Liver (tissue), 9 donors: ENCODE results near the gene RPL39L. TPM values are rescaled to one million over a fixed set of nuclear protein-coding genes. Genes with fewer than 3 reads are reported as not detected.

Experiments
- DNase-seq: peaks from one replicate; pipeline ENCODE4 v3.0.0-alpha.2; 2017; ENCODE audit warnings: low spot score
- H3K27ac ChIP-seq, 2 donors: one replicate each; pipeline ENCODE4 v1.7.0; 2013; ENCODE audit warnings: inconsistent platforms in 2 of 2, low read length in 2 of 2, control low read depth in 1 of 2, low read depth in 1 of 2, mild to moderate bottlenecking in 1 of 2
- H3K27me3 ChIP-seq, 4 donors: one replicate each; pipeline versions ENCODE4 v1.6.1 to v1.7.0; 2013; ENCODE audit warnings: low read length in 3 of 4, inconsistent platforms in 1 of 4, mild to moderate bottlenecking in 1 of 4, moderate library complexity in 1 of 4; ENCODE audit not compliant: control insufficient read depth in 4 of 4, insufficient read depth in 4 of 4
- H3K36me3 ChIP-seq, 4 donors: one replicate each; pipeline versions ENCODE4 v1.6.1 to v1.7.0; 2013; ENCODE audit warnings: low read length in 3 of 4, mild to moderate bottlenecking in 3 of 4, low read depth in 1 of 4, moderate library complexity in 1 of 4; ENCODE audit not compliant: control insufficient read depth in 4 of 4, insufficient read depth in 3 of 4
- H3K4me1 ChIP-seq, 4 donors: one replicate each; pipeline versions ENCODE4 v1.6.1 to v1.7.0; 2013; ENCODE audit warnings: low read length in 3 of 4, mild to moderate bottlenecking in 3 of 4, moderate library complexity in 1 of 4; ENCODE audit not compliant: control insufficient read depth in 4 of 4, insufficient read depth in 4 of 4
- H3K4me3 ChIP-seq, 3 donors: one replicate each; pipeline versions ENCODE4 v1.6.1 to v1.7.0; 2013; ENCODE audit warnings: low read length in 3 of 3, control low read depth in 1 of 3, low read depth in 1 of 3, mild to moderate bottlenecking in 1 of 3
- H3K9ac ChIP-seq, 2 donors: one replicate each; pipeline ENCODE4 v1.7.0; 2013; ENCODE audit warnings: low read length in 2 of 2, mild to moderate bottlenecking in 2 of 2, moderate library complexity in 2 of 2, control low read depth in 1 of 2, low read depth in 1 of 2
- H3K9me3 ChIP-seq, 4 donors: one replicate each; pipeline versions ENCODE4 v1.6.1 to v1.7.0; 2013; ENCODE audit warnings: low read length in 3 of 4; ENCODE audit not compliant: control insufficient read depth in 4 of 4
- EGR1 ChIP-seq, 2 donors: IDR thresholded peaks; 2 replicates each; pipeline ENCODE4 v1.6.1; 2016 to 2018; ENCODE audit warnings: antibody characterized with exemption in 2 of 2, low read depth in 2 of 2
- FOXA1 ChIP-seq: IDR thresholded peaks from 2 replicates; pipeline ENCODE4 v1.6.1; 2016; ENCODE audit warnings: antibody characterized with exemption
- FOXA2 ChIP-seq: IDR thresholded peaks from 2 replicates; pipeline ENCODE4 v1.6.1; 2016; ENCODE audit warnings: antibody characterized with exemption
- GABPA ChIP-seq, 2 donors: IDR thresholded peaks in 1 of 2; conservative IDR thresholded peaks in 1 of 2; 2 replicates each; pipeline ENCODE4 v1.6.1; 2016; ENCODE audit warnings: antibody characterized with exemption in 2 of 2, mild to moderate bottlenecking in 1 of 2, moderate library complexity in 1 of 2
- HNF4A ChIP-seq, 2 donors: conservative IDR thresholded peaks; 2 replicates each; pipeline ENCODE4 v1.6.1; 2016; ENCODE audit warnings: antibody characterized with exemption in 2 of 2, mild to moderate bottlenecking in 2 of 2
- HNF4G ChIP-seq: IDR thresholded peaks from 2 replicates; pipeline ENCODE4 v1.6.1; 2016; ENCODE audit warnings: antibody characterized with exemption
- JUND ChIP-seq, 2 donors: IDR thresholded peaks; 2 replicates each; pipeline ENCODE4 v1.6.1; 2016; ENCODE audit warnings: antibody characterized with exemption in 2 of 2
- NR2F2 ChIP-seq: IDR thresholded peaks from 2 replicates; pipeline ENCODE4 v1.6.1; 2016; ENCODE audit warnings: antibody characterized with exemption
- RXRA ChIP-seq, 2 donors: IDR thresholded peaks; 2 replicates each; pipeline ENCODE4 v1.6.1; 2017 to 2018; ENCODE audit warnings: antibody characterized with exemption in 2 of 2, mild to moderate bottlenecking in 1 of 2
- SP1 ChIP-seq: IDR thresholded peaks from 2 replicates; pipeline ENCODE4 v1.6.1; 2018; ENCODE audit warnings: antibody characterized with exemption, mild to moderate bottlenecking
- TAF1 ChIP-seq: conservative IDR thresholded peaks from 2 replicates; pipeline ENCODE4 v1.6.1; 2016; ENCODE audit warnings: antibody characterized with exemption, mild to moderate bottlenecking
- WGBS: extraction: QIAGEN DNeasy Blood & Tissue Kit; methylation state at CpG from one replicate; pipeline ENCODE4 v1.1.7; 2013; 5-methylcytosine and 5-hydroxymethylcytosine counted together
- polyA plus RNA-seq, 2 donors: library from polyadenylated mRNA; stranded (reverse) in 1 of 2; unstranded in 1 of 2; fragments of 200-250 nt in 1 of 2; fragments of >200 nt in 1 of 2; fragmentation: Nextera tagmentation in 1 of 2; extraction: Ambion mirVana in 1 of 2; gene quantifications; one replicate each; pipeline versions ENCODE4 v1.2.1 to v1.2.3, GENCODE V29; 2013 to 2015
- total RNA-seq, 2 donors: library from RNA; depleted of rRNA; stranded (reverse); fragments of >200 nt; gene quantifications; one replicate each; pipeline ENCODE4 v1.2.3, GENCODE V29; 2014
- TF ChIP-seq, protein P1 (sequence below): IDR thresholded peaks from 2 replicates; pipeline ENCODE4 v1.6.1; 2016; ENCODE audit warnings: antibody characterized with exemption
- TF ChIP-seq, protein P2 (sequence below): IDR thresholded peaks from 2 replicates; pipeline ENCODE4 v1.6.1; 2016; ENCODE audit warnings: antibody characterized with exemption
- TF ChIP-seq, protein P3 (sequence below): fragments of 150-350 bp; IDR thresholded peaks from 2 replicates; pipeline ENCODE4 v1.5.1; 2017; ENCODE audit warnings: improper control_type of control experiment, low read depth, low read length; ENCODE audit not compliant: missing input control
- TF ChIP-seq, protein P4 (sequence below): IDR thresholded peaks from 2 replicates; pipeline ENCODE4 v1.6.1; 2016; ENCODE audit warnings: antibody characterized with exemption, mild to moderate bottlenecking
- donor health status: healthy.
- donor health status: healthy.
- donor health status: healthy.
- donor health status: healthy.
- donor health status: healthy.

RPL39L gene
- total and polyA plus RNA-seq, 4 donors: 1.1 to 6.6 (median 4.2) TPM

DNA sequence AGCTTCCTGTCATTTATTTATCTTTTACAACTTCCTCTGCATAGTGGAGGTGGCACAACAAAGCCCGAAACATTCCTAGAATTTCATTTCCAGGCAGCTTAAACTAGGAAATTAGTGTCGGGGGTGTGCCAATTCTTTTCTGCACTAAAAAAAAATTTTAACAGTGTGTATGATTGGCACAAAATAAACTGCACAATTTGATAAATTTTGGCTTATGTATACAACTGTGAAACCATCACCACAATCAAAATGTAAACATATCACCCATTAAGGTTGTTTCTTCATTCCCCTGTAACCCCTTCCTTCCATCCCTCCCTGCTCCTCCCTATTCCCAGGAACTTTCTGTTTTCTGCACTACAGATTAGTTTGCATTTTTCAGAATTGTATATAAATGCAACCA lies 54.7 kb downstream of the RPL39L start (continued):
- TF ChIP-seq, protein P1, sequence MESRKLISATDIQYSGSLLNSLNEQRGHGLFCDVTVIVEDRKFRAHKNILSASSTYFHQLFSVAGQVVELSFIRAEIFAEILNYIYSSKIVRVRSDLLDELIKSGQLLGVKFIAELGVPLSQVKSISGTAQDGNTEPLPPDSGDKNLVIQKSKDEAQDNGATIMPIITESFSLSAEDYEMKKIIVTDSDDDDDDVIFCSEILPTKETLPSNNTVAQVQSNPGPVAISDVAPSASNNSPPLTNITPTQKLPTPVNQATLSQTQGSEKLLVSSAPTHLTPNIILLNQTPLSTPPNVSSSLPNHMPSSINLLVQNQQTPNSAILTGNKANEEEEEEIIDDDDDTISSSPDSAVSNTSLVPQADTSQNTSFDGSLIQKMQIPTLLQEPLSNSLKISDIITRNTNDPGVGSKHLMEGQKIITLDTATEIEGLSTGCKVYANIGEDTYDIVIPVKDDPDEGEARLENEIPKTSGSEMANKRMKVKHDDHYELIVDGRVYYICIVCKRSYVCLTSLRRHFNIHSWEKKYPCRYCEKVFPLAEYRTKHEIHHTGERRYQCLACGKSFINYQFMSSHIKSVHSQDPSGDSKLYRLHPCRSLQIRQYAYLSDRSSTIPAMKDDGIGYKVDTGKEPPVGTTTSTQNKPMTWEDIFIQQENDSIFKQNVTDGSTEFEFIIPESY: no peak
- TF ChIP-seq, protein P2, sequence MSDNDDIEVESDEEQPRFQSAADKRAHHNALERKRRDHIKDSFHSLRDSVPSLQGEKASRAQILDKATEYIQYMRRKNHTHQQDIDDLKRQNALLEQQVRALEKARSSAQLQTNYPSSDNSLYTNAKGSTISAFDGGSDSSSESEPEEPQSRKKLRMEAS: no peak

DNA sequence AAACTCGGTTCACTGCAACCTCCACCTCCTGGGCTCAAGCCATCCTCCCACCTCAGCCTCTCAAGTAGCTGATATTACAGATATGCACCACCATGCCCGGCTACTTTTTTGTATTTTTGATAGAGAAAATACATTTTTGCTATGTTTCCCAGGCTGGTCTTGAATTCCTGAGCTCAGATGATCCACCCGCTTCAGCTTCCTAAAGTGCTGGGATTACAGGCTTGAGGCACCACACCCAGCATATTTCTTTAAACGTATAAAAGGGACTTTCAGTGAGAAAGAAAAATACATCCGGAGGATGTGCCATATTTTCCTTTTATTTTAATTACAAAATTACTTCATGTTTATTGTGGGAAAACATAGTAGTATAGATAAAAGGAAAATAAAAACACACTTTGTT lies 55.2 kb downstream of the RPL39L start:
- TF ChIP-seq, protein P3, sequence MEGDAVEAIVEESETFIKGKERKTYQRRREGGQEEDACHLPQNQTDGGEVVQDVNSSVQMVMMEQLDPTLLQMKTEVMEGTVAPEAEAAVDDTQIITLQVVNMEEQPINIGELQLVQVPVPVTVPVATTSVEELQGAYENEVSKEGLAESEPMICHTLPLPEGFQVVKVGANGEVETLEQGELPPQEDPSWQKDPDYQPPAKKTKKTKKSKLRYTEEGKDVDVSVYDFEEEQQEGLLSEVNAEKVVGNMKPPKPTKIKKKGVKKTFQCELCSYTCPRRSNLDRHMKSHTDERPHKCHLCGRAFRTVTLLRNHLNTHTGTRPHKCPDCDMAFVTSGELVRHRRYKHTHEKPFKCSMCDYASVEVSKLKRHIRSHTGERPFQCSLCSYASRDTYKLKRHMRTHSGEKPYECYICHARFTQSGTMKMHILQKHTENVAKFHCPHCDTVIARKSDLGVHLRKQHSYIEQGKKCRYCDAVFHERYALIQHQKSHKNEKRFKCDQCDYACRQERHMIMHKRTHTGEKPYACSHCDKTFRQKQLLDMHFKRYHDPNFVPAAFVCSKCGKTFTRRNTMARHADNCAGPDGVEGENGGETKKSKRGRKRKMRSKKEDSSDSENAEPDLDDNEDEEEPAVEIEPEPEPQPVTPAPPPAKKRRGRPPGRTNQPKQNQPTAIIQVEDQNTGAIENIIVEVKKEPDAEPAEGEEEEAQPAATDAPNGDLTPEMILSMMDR: no peak
- TF ChIP-seq RXRA (IDR thresholded peaks at IDR 0.05): no peak
- no peak for TF ChIP-seq TAF1
- TF ChIP-seq, protein P4, sequence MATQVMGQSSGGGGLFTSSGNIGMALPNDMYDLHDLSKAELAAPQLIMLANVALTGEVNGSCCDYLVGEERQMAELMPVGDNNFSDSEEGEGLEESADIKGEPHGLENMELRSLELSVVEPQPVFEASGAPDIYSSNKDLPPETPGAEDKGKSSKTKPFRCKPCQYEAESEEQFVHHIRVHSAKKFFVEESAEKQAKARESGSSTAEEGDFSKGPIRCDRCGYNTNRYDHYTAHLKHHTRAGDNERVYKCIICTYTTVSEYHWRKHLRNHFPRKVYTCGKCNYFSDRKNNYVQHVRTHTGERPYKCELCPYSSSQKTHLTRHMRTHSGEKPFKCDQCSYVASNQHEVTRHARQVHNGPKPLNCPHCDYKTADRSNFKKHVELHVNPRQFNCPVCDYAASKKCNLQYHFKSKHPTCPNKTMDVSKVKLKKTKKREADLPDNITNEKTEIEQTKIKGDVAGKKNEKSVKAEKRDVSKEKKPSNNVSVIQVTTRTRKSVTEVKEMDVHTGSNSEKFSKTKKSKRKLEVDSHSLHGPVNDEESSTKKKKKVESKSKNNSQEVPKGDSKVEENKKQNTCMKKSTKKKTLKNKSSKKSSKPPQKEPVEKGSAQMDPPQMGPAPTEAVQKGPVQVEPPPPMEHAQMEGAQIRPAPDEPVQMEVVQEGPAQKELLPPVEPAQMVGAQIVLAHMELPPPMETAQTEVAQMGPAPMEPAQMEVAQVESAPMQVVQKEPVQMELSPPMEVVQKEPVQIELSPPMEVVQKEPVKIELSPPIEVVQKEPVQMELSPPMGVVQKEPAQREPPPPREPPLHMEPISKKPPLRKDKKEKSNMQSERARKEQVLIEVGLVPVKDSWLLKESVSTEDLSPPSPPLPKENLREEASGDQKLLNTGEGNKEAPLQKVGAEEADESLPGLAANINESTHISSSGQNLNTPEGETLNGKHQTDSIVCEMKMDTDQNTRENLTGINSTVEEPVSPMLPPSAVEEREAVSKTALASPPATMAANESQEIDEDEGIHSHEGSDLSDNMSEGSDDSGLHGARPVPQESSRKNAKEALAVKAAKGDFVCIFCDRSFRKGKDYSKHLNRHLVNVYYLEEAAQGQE: no peak
- TF ChIP-seq, protein P2: no peak
- TF ChIP-seq SP1: no peak
- no peak for TF ChIP-seq JUND (IDR thresholded peaks at IDR 0.05)
- Histone ChIP-seq H3K9me3 (peaks cover 0 to 7% (median 0%) of the 10 kb centered on the region in 4 donors), H3K9ac (no peak overlapping the region), H3K36me3 (no peaks in the 10 kb centered on the region), H3K27ac (no peak overlapping the region), H3K4me1 (peaks cover 0 to 1% (median 0%) of the 10 kb centered on the region in 4 donors), H3K4me3 (no peak overlapping the region), H3K27me3 (no peaks in the 10 kb centered on the region)
- DNase-seq: no peak
- 59% methylated on average over 5 of the region's 5 CpGs for WGBS

DNA sequence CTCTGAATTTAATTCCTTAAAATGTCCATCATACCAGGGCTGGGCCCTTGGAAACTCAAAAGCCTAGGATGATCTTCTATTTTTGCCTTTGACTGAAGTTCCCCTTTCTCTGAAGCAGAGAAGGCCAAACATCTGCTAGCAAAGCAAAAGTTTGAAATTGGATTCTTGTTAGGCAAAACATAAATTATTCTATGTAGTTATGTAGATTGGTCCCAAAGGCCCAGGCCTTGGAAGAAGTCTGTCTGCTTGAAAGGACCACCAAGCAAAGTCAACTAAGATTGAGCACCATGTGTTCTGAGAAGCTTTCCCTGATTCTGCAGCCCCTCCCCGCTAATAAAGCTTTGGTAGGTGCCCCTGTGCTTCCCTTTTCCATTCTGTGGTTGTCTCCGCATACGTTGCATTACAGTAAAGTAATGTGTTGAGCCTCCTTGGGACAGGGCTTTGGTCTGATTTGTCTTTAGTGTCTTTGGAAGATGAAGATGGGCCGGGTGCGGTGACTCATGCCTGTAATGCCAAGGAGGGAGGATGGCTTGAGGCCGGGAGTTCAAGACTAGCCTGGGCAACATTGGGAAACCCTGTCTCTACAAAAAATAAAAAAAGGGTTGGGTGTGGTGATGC lies 56.4 kb downstream of the RPL39L start:
- WGBS: 96% methylated on average over 6 of the region's 6 CpGs
- Histone ChIP-seq H3K4me3 (no peak overlapping the region), H3K27ac (no peak overlapping the region), H3K4me1 (peaks cover 0 to 1% (median 0%) of the 10 kb centered on the region in 4 donors), H3K9me3 (peaks cover 0 to 3% (median 0%) of the 10 kb centered on the region in 4 donors), H3K27me3 (no peaks in the 10 kb centered on the region), H3K36me3 (peaks cover 0 to 10% (median 3%) of the 10 kb centered on the region in 4 donors), H3K9ac (no peak overlapping the region)
- DNase-seq: no peak
- no peak for TF ChIP-seq GABPA (IDR thresholded peaks at IDR 0.05 in 1 of 2, conservative IDR thresholded peaks at IDR 0.05 in 1 of 2)
- TF ChIP-seq FOXA2: no peak
- no peak for TF ChIP-seq JUND (IDR thresholded peaks at IDR 0.05)
- no peak for TF ChIP-seq EGR1 (IDR thresholded peaks at IDR 0.05; ENCODE audit: low read depth in 2 of 2)
- no peak for TF ChIP-seq TAF1
- no peak for TF ChIP-seq RXRA (IDR thresholded peaks at IDR 0.05)
- TF ChIP-seq HNF4G: no peak
- TF ChIP-seq NR2F2: no peak
- TF ChIP-seq FOXA1: no peak
- TF ChIP-seq, protein P4: no peak
- TF ChIP-seq HNF4A (conservative IDR thresholded peaks at IDR 0.05): no peak
- TF ChIP-seq, protein P1: no peak
